Sigmoid colon (tissue), 7 donors: ENCODE data around the gene OSER1. TPM values are rescaled to one million over a fixed set of nuclear protein-coding genes. Genes with fewer than 3 reads are reported as not detected.
"Not testable (repeated sequence)": the region's sequence is repeated elsewhere in the genome, so short reads cannot be mapped to it uniquely, and the experiment has no call there.

ENCODE experiments used
- DNase-seq: peaks from one replicate; pipeline ENCODE4 v3.0.0-alpha.2; 2019
- H3K27ac ChIP-seq, 4 donors: fragments of 200-600 bp; sonication (generic); one replicate each; pipeline ENCODE4 v1.5.1; 2016 to 2019; ENCODE audit warnings: mild to moderate bottlenecking in 1 of 4
- H3K27me3 ChIP-seq, 3 donors: fragments of 200-600 bp; sonication (generic); one replicate each; pipeline ENCODE4 v1.5.1; 2019; ENCODE audit warnings: mild to moderate bottlenecking in 1 of 3
- H3K36me3 ChIP-seq, 4 donors: fragments of 200-600 bp; sonication (generic); one replicate each; pipeline ENCODE4 v1.5.1; 2016 to 2019
- H3K4me1 ChIP-seq, 4 donors: fragments of 200-600 bp; sonication (generic); one replicate each; pipeline ENCODE4 v1.5.1; 2017 to 2019
- H3K4me3 ChIP-seq, 4 donors: fragments of 200-600 bp; sonication (generic); one replicate each; pipeline ENCODE4 v1.5.1; 2017 to 2019; ENCODE audit warnings: mild to moderate bottlenecking in 2 of 4, moderate library complexity in 1 of 4
- H3K9me3 ChIP-seq, 4 donors: fragments of 200-600 bp in 3 of 4; sonication (generic) in 3 of 4; one replicate each; pipeline versions ENCODE4 v1.5.1 to v1.6.1; 2013 to 2019
- CTCF ChIP-seq, 4 experiments: fragments of 450-650 bp in 3 of 4; fragments of 200-600 bp in 1 of 4; IDR thresholded peaks; one replicate each; pipeline ENCODE4 v1.5.1; 2016 to 2019; ENCODE audit warnings: antibody characterized with exemption in 4 of 4, mild to moderate bottlenecking in 3 of 4, moderate library complexity in 2 of 4
- EP300 ChIP-seq, 4 donors: sonication (generic); formaldehyde crosslinking; IDR thresholded peaks; one replicate each; pipeline ENCODE4 v1.6.1; 2017; ENCODE audit warnings: antibody characterized with exemption in 4 of 4
- POLR2A ChIP-seq, 2 donors: fragments of 450-650 bp; IDR thresholded peaks; one replicate each; pipeline ENCODE4 v1.6.1; 2016; ENCODE audit warnings: antibody characterized with exemption in 2 of 2, mild to moderate bottlenecking in 2 of 2, moderate library complexity in 2 of 2
- POLR2AphosphoS5 ChIP-seq, 4 donors: sonication (generic); formaldehyde crosslinking; IDR thresholded peaks; one replicate each; pipeline ENCODE4 v1.6.1; 2017; ENCODE audit warnings: antibody characterized with exemption in 4 of 4
- WGBS, 2 donors: extraction: QIAGEN DNeasy Blood & Tissue Kit; methylation state at CpG; one replicate each; pipeline ENCODE4 v1.1.7; 2013; 5-methylcytosine and 5-hydroxymethylcytosine counted together
- intact Hi-C: fragments of 100-400 bp; cut with DNase I; formaldehyde crosslinking; loops from one replicate; pipeline ENCODE4 v1.15.1; 2023
- polyA plus RNA-seq, 3 donors: library from polyadenylated mRNA; stranded (reverse); fragments of 200-250 nt; gene quantifications; one replicate each; pipeline ENCODE4 v1.2.3, GENCODE V29; 2013
- total RNA-seq, 4 donors: library from RNA; depleted of rRNA; stranded (reverse); fragments of >200 nt; gene quantifications; one replicate each; pipeline ENCODE4 v1.1.0, GENCODE V29; 2016
- donor health status: healthy with polysubstance abuse.
- donor health status: Bipolar disorder and iron deficiency.
- donor health status: healthy.

OSER1 gene
- total and polyA plus RNA-seq, 7 donors = 28.5 to 90.5 (median 47.4) TPM

GRCh38 chr20:44235702-44236101 is 25.1 kb upstream of the OSER1 start:
- H3K27me3 ChIP-seq = no peaks in the 10 kb centered on the region
- H3K9me3 ChIP-seq = no peaks in the 10 kb centered on the region
- intact Hi-C loops = no loop called here
- no peaks in the 10 kb centered on the region for H3K36me3 ChIP-seq
- TF ChIP-seq CTCF (IDR thresholded peaks at IDR 0.05) (no peak), EP300 (IDR thresholded peaks at IDR 0.05) (no peak), POLR2AphosphoS5 (IDR thresholded peaks at IDR 0.05) (no peak), POLR2A (IDR thresholded peaks at IDR 0.05) (no peak)
- no peaks in the 10 kb centered on the region for H3K4me1 ChIP-seq
- no peak for DNase-seq
- H3K4me3 ChIP-seq = no peak overlapping the region
- WGBS, 2 donors = 94 to 99% methylated on average over 2 of the region's 2 CpGs
- H3K27ac ChIP-seq = no peak overlapping the region

- no peak for TF ChIP-seq POLR2AphosphoS5 (IDR thresholded peaks at IDR 0.05)
- no peak for TF ChIP-seq CTCF (IDR thresholded peaks at IDR 0.05)
- TF ChIP-seq EP300 (IDR thresholded peaks at IDR 0.05) = no peak
- no peak for TF ChIP-seq POLR2A (IDR thresholded peaks at IDR 0.05)
- no peak for DNase-seq
- intact Hi-C loops = no loop called here
- Histone ChIP-seq H3K4me1 (no peaks in the 10 kb centered on the region), H3K9me3 (no peaks in the 10 kb centered on the region), H3K4me3 (no peak overlapping the region), H3K27ac (no peak overlapping the region), H3K27me3 (no peaks in the 10 kb centered on the region), H3K36me3 (no peaks in the 10 kb centered on the region)
- 89 to 95% methylated on average over 14 of the region's 14 CpGs for WGBS, 2 donors
Measured at GRCh38 chr20:44234566-44235317, 24.2 kb upstream of the OSER1 start.

- H3K4me1 ChIP-seq = no peaks in the 10 kb centered on the region
- H3K4me3 ChIP-seq = no peak overlapping the region
- no peaks in the 10 kb centered on the region for H3K27me3 ChIP-seq
- H3K27ac ChIP-seq = no peak overlapping the region
- DNase-seq = no peak
- 91 to 93% methylated on average over 6 of the region's 6 CpGs for WGBS, 2 donors
- intact Hi-C loops = no loop called here
- H3K36me3 ChIP-seq = no peaks in the 10 kb centered on the region
- TF ChIP-seq POLR2AphosphoS5 (IDR thresholded peaks at IDR 0.05) = no peak
- no peak for TF ChIP-seq CTCF (IDR thresholded peaks at IDR 0.05)
- TF ChIP-seq EP300 (IDR thresholded peaks at IDR 0.05) = no peak
- TF ChIP-seq POLR2A (IDR thresholded peaks at IDR 0.05) = no peak
- no peaks in the 10 kb centered on the region for H3K9me3 ChIP-seq
Measured at GRCh38 chr20:44233436-44234016, 23.0 kb upstream of the OSER1 start.

- DNase-seq, H3K9me3 ChIP-seq, H3K4me1 ChIP-seq, H3K27me3 ChIP-seq, H3K4me3 ChIP-seq, H3K27ac ChIP-seq, intact Hi-C loops, H3K36me3 ChIP-seq: not testable (repeated sequence)
- 84 to 93% methylated on average over 4 of the region's 4 CpGs for WGBS, 2 donors
Measured at GRCh38 chr20:44232469-44232856, 21.9 kb upstream of the OSER1 start.

GRCh38 chr20:44231713-44232468 is 21.3 kb upstream of the OSER1 start:
- no peak for DNase-seq
- TF ChIP-seq POLR2AphosphoS5 (IDR thresholded peaks at IDR 0.05) = no peak
- no peak for TF ChIP-seq EP300 (IDR thresholded peaks at IDR 0.05)
- TF ChIP-seq CTCF (IDR thresholded peaks at IDR 0.05) = no peak
- TF ChIP-seq POLR2A (IDR thresholded peaks at IDR 0.05) = no peak
- Histone ChIP-seq H3K4me3 (no peak overlapping the region), H3K9me3 (no peaks in the 10 kb centered on the region), H3K36me3 (no peaks in the 10 kb centered on the region), H3K27ac (no peak overlapping the region), H3K27me3 (no peaks in the 10 kb centered on the region), H3K4me1 (no peaks in the 10 kb centered on the region)
- intact Hi-C loops = no loop called here
- 83 to 87% methylated on average over 10 of the region's 10 CpGs for WGBS, 2 donors
